Panc1 (cell line): Measurements from ENCODE around the gene TMEM175.

Experiments
- SIN3A ChIP-seq: IDR thresholded peaks from 2 replicates; pipeline ENCODE4 v1.6.1; 2012; ENCODE audit warnings: low read depth, mild to moderate bottlenecking, low read length, moderate library complexity, borderline replicate concordance; ENCODE audit not compliant: insufficient read depth
- TF ChIP-seq, protein P1 (sequence below): fragments of 450-650 bp; IDR thresholded peaks from 2 replicates; pipeline ENCODE4 v1.5.1; 2017; ENCODE audit warnings: mild to moderate bottlenecking

DNA sequence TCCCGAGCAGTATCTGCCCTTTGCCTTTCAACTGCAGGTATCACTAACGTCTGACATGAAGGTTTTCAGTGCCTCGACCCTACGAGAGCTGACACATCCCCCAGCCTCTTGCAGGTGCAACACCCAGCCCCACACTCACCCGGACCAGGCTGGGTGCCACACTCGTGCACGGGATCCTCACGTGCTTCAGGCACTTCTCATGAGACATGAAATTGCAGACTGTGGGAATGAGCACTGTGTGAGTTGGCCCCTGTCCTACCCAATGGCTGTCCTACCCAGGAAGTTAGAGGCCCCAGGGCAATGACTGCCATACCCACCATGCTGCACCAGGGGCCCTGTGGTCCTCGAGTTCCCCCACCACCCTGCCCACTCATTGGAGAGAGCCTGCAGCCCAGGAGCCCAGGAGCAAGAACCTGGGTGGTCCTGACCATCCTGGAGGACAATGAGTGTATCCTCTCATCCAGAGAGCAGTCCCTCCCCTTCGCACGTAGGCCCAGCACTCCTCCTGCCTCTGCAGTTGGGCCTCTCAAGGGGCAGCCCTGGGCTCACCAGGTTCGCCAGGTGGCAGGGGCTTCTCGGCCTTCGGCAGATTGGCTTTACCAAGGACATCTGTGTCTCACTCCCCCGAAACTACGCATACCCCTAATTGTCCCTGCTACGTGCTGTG lies 38.7 kb downstream of the TMEM175 start:
- TF ChIP-seq, protein P1, sequence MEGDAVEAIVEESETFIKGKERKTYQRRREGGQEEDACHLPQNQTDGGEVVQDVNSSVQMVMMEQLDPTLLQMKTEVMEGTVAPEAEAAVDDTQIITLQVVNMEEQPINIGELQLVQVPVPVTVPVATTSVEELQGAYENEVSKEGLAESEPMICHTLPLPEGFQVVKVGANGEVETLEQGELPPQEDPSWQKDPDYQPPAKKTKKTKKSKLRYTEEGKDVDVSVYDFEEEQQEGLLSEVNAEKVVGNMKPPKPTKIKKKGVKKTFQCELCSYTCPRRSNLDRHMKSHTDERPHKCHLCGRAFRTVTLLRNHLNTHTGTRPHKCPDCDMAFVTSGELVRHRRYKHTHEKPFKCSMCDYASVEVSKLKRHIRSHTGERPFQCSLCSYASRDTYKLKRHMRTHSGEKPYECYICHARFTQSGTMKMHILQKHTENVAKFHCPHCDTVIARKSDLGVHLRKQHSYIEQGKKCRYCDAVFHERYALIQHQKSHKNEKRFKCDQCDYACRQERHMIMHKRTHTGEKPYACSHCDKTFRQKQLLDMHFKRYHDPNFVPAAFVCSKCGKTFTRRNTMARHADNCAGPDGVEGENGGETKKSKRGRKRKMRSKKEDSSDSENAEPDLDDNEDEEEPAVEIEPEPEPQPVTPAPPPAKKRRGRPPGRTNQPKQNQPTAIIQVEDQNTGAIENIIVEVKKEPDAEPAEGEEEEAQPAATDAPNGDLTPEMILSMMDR, result no peak
- no peak for TF ChIP-seq SIN3A
